ENCODE measurements around the gene ADAM15.
A peak's percentile ranks its signal among the peaks of the same experiment; 100 is the strongest.

Gene ADAM15

GRCh38 chr1:155043301-155043702 lies 7.8 kb upstream of the ADAM15 start:
- no peak for DNase-seq (ENCODE audit: extremely low read depth, low read depth)
- TF ChIP-seq CTCF (IDR thresholded peaks at IDR 0.05; ENCODE audit: low read depth, low read length): no peak

GRCh38 chr1:155043793-155044192 lies 7.3 kb upstream of the ADAM15 start:
- no peak for TF ChIP-seq CTCF (IDR thresholded peaks at IDR 0.05; ENCODE audit: low read depth, low read length)
- DNase-seq (ENCODE audit: extremely low read depth, low read depth): no peak

GRCh38 chr1:155044365-155044764 lies 6.8 kb upstream of the ADAM15 start:
- no peak for TF ChIP-seq CTCF (IDR thresholded peaks at IDR 0.05; ENCODE audit: low read depth, low read length)
- no peak for DNase-seq (ENCODE audit: extremely low read depth, low read depth)

GRCh38 chr1:155044812-155045657 lies 6.1 kb upstream of the ADAM15 start:
- peak; percentile 87 for TF ChIP-seq CTCF (IDR thresholded peaks at IDR 0.05; ENCODE audit: low read depth, low read length)
- peak; percentile 64 for DNase-seq (ENCODE audit: extremely low read depth, low read depth)

- TF ChIP-seq CTCF (IDR thresholded peaks at IDR 0.05; ENCODE audit: low read depth, low read length): no peak
- DNase-seq (ENCODE audit: extremely low read depth, low read depth): no peak
Measured at GRCh38 chr1:155048449-155049334, 2.4 kb upstream of the ADAM15 start.

GRCh38 chr1:155049651-155050559 lies 1.2 kb upstream of the ADAM15 start:
- DNase-seq (ENCODE audit: extremely low read depth, low read depth): no peak
- no peak for TF ChIP-seq CTCF (IDR thresholded peaks at IDR 0.05; ENCODE audit: low read depth, low read length)
